ENCODE data around the gene MYO7B.

DNA sequence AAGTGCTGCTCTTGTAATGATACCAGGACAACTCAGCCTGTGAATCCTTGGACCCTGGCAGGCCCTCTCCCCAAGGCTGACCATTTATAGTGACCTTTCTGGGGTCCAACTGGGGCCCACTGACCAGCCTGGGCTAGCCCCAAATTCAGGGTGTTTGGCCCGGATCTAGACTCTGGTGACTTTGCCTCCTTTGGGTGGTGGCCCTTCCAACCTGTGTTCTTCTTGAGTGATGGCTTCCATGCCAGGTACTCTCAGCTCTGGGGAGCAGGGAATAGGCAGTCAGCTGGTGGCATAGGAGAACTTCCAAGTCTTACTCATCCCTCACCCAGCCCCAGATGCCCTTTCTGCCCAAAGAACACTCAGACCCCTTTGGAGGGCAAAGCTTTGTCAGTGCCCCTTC lies 10.3 kb downstream of the MYO7B start:
- no peak for TF ChIP-seq POLR2AphosphoS5 (IDR thresholded peaks at IDR 0.05; ENCODE audit: borderline replicate concordance, low read depth, low read length)
- TF ChIP-seq EZH2 (IDR thresholded peaks at IDR 0.05) = no peak

Measured in SK-N-MC (cell line).